IPS-18c (cell line): ENCODE data around the gene SELENOK.
"Not testable (repeated sequence)": the region's sequence is repeated elsewhere in the genome, so short reads cannot be mapped to it uniquely, and the experiment has no call there.

Experiments used
- H3K4me3 ChIP-seq: 2 replicates; pipeline ENCODE4 v1.7.0; 2013; ENCODE audit warnings: low read depth, mild to moderate bottlenecking, low read length, moderate library complexity; ENCODE audit not compliant: insufficient read depth
- H3K9me3 ChIP-seq: one replicate; pipeline ENCODE4 v1.6.1; 2013; ENCODE audit warnings: mild to moderate bottlenecking, low read length, moderate library complexity; ENCODE audit not compliant: control insufficient read depth, insufficient read depth

The SELENOK gene

GRCh38 chr3:53891497-53892285, at the start of gene SELENOK:
Gene SELENOK, minus strand, starts transcription at chr3:53891859.
- H3K9me3 ChIP-seq, result no peaks in the 10 kb centered on the region

DNA sequence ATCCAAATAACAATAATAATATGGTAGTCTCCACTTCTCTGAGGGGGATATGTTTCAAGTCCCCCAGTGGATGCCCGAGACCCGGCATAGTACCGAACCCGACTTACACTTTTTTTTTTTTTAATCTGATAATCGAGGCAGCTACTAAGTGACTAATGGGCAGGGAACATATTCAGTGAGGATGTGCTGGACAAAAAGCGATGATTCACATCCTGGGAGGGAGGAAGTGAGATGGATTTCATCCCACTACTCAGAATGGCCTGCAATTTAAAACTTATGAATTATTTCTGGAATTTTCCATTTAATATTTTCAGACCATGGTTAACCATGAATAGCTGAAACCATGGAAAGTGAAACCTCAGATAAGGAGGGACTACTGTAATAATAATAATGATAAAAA, 49.5 kb upstream of the SELENOK start:
- Histone ChIP-seq H3K9me3 (no peaks in the 10 kb centered on the region), H3K4me3 (no peak overlapping the region)

More at GRCh38 chr3:53891497-53892285, at the start of gene SELENOK:
- peak within 1 kb of the TSS; percentile 95 for H3K4me3 ChIP-seq

- no peak overlapping the region for H3K4me3 ChIP-seq
- H3K9me3 ChIP-seq, result no peaks in the 10 kb centered on the region
Measured at GRCh38 chr3:53940623-53941022, 49.0 kb upstream of the SELENOK start.

GRCh38 chr3:53939813-53940212, 48.2 kb upstream of the SELENOK start:
- Histone ChIP-seq H3K4me3 (no peak overlapping the region), H3K9me3 (no peaks in the 10 kb centered on the region)

DNA sequence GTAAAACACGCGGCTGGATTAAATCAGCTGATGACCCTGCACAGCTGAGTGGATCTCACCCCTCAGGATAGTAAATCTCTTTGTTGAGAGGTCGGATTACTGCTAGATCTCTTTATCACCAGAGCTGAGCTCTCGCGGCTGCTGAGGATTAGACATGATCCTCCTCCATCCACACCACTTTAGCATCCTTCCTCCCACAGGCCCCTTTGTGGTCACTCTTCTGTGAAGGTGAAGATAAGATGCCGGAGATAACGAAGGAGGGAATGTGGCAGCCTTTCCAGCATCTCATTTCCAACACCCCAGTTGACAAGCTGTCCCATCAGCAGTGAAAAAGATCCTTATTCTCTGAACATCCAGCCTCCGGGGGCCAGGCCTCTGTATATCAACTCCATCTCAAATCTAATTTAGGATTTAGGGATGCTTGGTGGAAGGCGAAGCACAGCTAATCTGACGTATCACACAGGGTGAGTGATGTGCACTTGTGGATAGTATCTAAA, 47.5 kb upstream of the SELENOK start:
- H3K4me3 ChIP-seq, result no peak overlapping the region
- no peaks in the 10 kb centered on the region for H3K9me3 ChIP-seq

- no peaks in the 10 kb centered on the region for H3K9me3 ChIP-seq
- H3K4me3 ChIP-seq, result no peak overlapping the region
Measured at GRCh38 chr3:53938645-53939044, 47.0 kb upstream of the SELENOK start.

DNA sequence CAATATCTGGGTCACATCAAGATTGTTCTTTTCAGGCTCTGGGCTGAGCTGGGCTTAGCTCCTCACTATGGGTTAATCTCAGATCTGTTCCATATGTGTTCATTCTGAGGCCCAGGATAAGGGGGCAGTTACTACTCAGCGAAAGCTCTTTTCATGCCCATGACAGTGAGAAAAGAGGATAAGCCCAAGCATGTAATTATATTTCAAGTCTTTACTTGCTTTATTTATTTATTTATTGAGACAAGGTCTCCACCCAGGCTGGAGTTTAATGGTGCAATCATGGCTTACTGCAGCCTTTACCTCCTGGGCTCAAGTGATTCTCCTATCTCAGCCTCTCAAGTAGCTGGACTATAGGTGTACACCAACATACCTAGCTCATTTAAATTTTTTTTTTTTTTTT, 44.7 kb upstream of the SELENOK start:
- no peak overlapping the region for H3K4me3 ChIP-seq
- no peaks in the 10 kb centered on the region for H3K9me3 ChIP-seq

DNA sequence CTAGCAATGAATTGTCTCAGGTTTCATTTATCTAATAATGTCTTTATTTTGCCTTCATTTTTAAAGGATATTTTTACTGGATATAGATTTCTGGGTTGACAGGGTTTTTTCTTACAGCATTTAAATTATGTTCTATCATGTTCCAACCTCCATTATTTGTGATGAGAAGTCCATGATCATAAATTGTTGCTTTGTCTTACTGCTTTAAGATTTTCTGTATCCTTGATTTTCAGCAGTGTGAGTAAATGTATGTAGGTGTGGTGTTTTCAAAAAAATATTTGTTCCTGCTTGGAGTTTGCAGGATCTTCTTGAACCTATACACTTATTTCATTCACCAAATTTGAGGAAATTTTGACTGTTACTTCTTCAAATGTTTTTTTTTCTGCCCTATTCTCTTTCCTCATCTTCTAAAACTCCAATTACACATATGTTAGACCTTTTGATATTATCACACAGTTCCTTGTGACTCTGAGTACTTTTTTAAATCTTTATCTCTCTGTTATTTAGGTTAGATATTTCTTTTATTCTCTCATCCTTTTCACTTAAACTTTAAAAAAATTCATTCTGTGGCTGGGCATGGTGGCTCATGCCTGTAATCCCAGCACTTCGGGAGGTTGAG, 43.7 kb upstream of the SELENOK start:
- H3K9me3 ChIP-seq, result no peaks in the 10 kb centered on the region

DNA sequence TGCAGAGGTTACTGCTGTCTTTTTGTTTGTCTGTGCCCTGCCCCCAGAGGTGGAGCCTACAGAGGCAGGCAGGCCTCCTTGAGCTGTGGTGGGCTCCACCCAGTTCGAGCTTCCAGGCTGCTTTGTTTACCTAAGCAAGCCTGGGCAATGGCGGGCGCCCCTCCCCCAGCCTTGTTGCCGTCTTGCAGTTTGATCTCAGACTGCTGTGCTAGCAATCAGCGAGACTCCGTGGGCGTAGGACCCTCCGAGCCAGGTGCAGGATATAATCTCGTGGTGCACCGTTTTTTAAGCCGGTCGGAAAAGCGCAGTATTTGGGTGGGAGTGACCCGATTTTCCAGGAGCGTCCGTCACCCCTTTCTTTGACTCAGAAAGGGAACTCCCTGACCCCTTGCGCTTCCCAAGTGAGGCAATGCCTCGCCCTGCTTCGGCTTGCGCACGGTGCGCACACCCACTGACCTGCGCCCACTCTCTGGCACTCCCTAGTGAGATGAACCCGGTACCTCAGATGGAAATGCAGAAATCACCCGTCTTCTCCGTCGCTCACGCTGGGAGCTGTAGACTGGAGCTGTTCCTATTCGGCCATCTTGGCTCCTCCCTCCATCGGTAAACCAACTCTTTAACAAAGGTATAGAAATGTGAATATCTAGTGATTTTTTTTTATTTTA, 35.7 kb upstream of the SELENOK start:
- H3K4me3 ChIP-seq, H3K9me3 ChIP-seq: not testable (repeated sequence)

More for the DNA sequence above, 43.7 kb upstream of the SELENOK start:
- H3K4me3 ChIP-seq, result no peak overlapping the region

GRCh38 chr3:53921296-53921695, 29.6 kb upstream of the SELENOK start:
- Histone ChIP-seq H3K4me3 (no peak overlapping the region), H3K9me3 (no peaks in the 10 kb centered on the region)

DNA sequence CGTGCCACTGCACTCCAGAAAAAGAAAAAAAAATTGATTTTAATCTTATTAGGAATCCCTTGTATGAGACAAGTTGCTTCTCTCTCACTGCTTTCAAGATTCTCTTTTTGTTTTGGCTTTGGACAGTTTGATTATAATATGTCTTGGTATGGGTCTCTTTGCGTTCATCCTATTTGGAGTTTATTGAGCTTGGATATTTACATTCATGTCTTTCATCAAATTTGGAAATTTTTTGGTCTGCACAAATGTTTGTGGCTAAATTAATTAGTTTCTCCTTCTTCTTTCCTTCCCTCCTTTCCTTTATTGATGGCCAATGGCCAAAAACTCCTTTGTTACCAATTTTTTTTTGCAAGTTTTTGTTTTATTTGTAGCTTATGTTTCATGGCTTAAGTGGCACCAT, 28.1 kb upstream of the SELENOK start:
- Histone ChIP-seq H3K9me3 (no peaks in the 10 kb centered on the region), H3K4me3 (no peak overlapping the region)

- Histone ChIP-seq H3K4me3 (no peak overlapping the region), H3K9me3 (no peaks in the 10 kb centered on the region)
Measured at GRCh38 chr3:53913401-53913800, 21.7 kb upstream of the SELENOK start.

DNA sequence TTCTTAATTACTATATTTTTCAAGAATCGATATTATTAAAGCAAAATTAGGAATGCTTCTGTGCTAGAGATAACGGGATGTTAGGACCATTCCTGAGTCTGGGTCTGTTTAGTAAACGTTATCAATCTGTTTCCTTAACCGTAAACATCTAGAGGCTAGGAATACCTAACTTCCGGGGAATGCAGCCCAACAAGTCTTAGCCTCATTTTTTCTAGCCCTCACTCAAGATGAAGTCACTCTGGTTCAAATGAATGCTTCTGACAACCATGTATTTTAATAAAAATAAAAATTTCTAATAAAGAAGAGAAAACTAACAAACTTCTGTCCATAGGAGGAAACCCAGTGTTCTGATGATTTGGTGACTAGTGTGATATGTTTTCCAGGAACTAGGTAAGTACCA, 11.1 kb upstream of the SELENOK start:
- H3K4me3 ChIP-seq, result no peak overlapping the region
- H3K9me3 ChIP-seq, result peaks cover 2% of the 10 kb centered on the region

DNA sequence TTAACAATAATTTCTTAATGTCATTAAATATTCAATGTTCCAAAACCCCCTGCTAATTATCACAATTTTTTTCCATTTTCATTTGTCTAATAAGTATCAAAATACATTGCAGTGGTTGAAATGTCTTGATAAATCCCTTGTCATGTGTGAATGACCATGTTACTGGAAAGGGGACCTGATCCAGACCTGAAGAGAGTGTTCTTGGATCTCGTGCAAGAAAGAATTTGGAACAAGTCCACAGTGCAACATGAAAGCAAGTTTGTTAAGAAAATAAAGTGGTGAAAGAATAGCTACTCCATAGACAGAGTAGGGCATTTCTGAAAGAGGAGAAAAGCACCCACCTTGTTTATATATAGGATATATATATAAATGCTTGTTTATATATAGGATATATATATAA, 10.4 kb upstream of the SELENOK start:
- H3K9me3 ChIP-seq, result peaks cover 2% of the 10 kb centered on the region
- no peak overlapping the region for H3K4me3 ChIP-seq

DNA sequence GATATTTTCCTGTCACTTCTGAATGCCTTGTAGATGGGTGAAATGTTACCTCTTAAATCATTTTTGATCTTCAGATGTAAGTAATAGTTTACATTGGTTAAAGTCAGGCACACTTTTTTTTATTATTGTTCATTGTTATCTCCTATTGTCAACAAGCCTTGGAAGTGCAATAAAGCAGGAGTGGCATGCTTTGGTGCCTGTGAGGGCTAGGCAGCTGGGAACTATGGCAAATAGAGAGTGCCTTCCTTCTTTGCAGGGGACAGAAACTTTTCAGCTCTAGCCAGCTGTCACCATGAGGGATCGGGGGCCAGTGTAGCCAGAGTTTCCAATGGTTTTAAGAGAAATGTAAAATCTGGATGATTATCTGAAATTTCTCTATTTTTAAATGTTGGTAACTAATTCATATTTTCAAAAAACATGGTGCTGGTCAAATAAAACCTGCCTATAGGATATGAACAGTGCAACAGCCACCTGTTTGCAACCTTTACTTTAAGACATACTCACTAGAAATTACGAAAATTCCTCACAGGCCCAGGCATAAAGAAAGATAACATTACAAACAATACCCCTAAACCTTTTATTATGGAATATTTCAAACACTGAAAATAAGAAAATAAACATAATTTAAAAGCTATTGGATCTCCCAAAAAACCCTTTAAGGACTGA, 9.1 kb upstream of the SELENOK start:
- Histone ChIP-seq H3K4me3 (no peak overlapping the region), H3K9me3 (peaks cover under 1% of the 10 kb centered on the region)

GRCh38 chr3:53899750-53900149, 8.1 kb upstream of the SELENOK start:
- Histone ChIP-seq H3K9me3 (no peaks in the 10 kb centered on the region), H3K4me3 (no peak overlapping the region)

- H3K4me3 ChIP-seq, result peak overlapping the region; percentile 95
- H3K9me3 ChIP-seq, result no peaks in the 10 kb centered on the region
Measured at GRCh38 chr3:53892286-53892637, 603 bp upstream of the SELENOK start.
